Endothelial cell of umbilical vein (primary cell): ENCODE measurements around the gene STMN3.

Experiments used
- CTCF ChIP-seq, 2 donors: IDR thresholded peaks; 1 replicate in 1 of 2; 2 replicates in 1 of 2; pipeline ENCODE4 v1.5.1; 2011; ENCODE audit warnings: low read length in 2 of 2, mild to moderate bottlenecking in 2 of 2, moderate library complexity in 2 of 2, control low read depth in 1 of 2, inconsistent platforms in 1 of 2, low read depth in 1 of 2; ENCODE audit not compliant: insufficient read depth in 1 of 2; ENCODE audit errors: extremely low read depth in 1 of 2
- JUN ChIP-seq: IDR thresholded peaks from 2 replicates; pipeline ENCODE4 v1.6.1; 2011; ENCODE audit warnings: borderline replicate concordance, low read depth; ENCODE audit not compliant: insufficient read length, insufficient read depth
- MYC ChIP-seq: IDR thresholded peaks from one replicate; pipeline ENCODE4 v1.6.1; 2011; ENCODE audit warnings: mild to moderate bottlenecking, low read depth, low read length
- POLR2A ChIP-seq: IDR thresholded peaks from 2 replicates; pipeline ENCODE4 v1.6.1; 2012; ENCODE audit warnings: low read depth, mild to moderate bottlenecking, control low read depth, low read length
- POLR2AphosphoS5 ChIP-seq: IDR thresholded peaks from 2 replicates; pipeline ENCODE4 v1.6.1; 2012; ENCODE audit warnings: low read depth, mild to moderate bottlenecking, control low read depth, low read length, moderate library complexity; ENCODE audit not compliant: insufficient read depth
- TF ChIP-seq, protein P1 (sequence below): IDR thresholded peaks from 2 replicates; pipeline ENCODE4 v1.6.1; 2011; ENCODE audit not compliant: insufficient read depth, insufficient read length

- TF ChIP-seq JUN (no peak), MYC (no peak), CTCF (IDR thresholded peaks at IDR 0.05; ENCODE audit: extremely low read depth in 1 of 2, insufficient read depth in 1 of 2, low read depth in 1 of 2, low read length in 2 of 2) (no peak), POLR2A (no peak), POLR2AphosphoS5 (no peak)
- TF ChIP-seq, protein P1, sequence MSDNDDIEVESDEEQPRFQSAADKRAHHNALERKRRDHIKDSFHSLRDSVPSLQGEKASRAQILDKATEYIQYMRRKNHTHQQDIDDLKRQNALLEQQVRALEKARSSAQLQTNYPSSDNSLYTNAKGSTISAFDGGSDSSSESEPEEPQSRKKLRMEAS = no peak
These were observed 56.8 kb downstream of the STMN3 start for GRCh38 chr20:63596423-63596822.
